Endothelial cell of umbilical vein (primary cell): ENCODE measurements around the gene EEFSEC. TPM values are rescaled to one million over a fixed set of nuclear protein-coding genes. Genes with fewer than 3 reads are reported as not detected.

Experiments used
- BruUV-seq: library from RNA; stranded (reverse); fragments of 400-500 nt; replicated peaks from 2 replicates; lab custom pipeline; 2021; lab: Mats Ljungman, UMichigan
- CTCF ChIA-PET: fragments of 300-600, 350-600 bp; sonication (Branson Sonifier 250); formaldehyde crosslinking; loops from one replicate; lab custom pipeline; 2021; ENCODE audit warnings: antibody characterized with exemption, inconsistent platforms; lab: Charles Lee
- POLR2A ChIA-PET: fragments of 300-600, 350-600 bp; sonication (Branson Sonifier 250); formaldehyde crosslinking; loops from one replicate; lab custom pipeline; 2021; ENCODE audit warnings: antibody characterized with exemption, inconsistent platforms; lab: Charles Lee
- DNase-seq: peaks from one replicate; pipeline ENCODE4 v3.0.0-alpha.2; 2011; ENCODE audit warnings: low read depth, low spot score
- FAIRE-seq: peaks from 2 replicates; lab custom pipeline; 2011; peaks lifted over from hg19 to GRCh38; lab: Jason Lieb, UNC
- H2AFZ ChIP-seq: 2 replicates; pipeline ENCODE4 v1.6.0; 2012; ENCODE audit warnings: low read depth, low read length, control low read depth, inconsistent platforms
- H3K27ac ChIP-seq: 2 replicates; pipeline ENCODE4 v1.5.1; 2011; ENCODE audit warnings: low read depth, mild to moderate bottlenecking, control low read depth, low read length, moderate library complexity; ENCODE audit not compliant: insufficient read depth
- H3K27me3 ChIP-seq, 2 experiments: 2 replicates each; pipeline versions ENCODE4 v1.6.0 to v1.6.1; 2011; ENCODE audit warnings: low read length in 2 of 2, mixed read lengths in 1 of 2; ENCODE audit not compliant: control insufficient read depth in 2 of 2, insufficient read depth in 2 of 2
- H3K36me3 ChIP-seq, 2 experiments: 2 replicates in 1 of 2; 3 replicates in 1 of 2; pipeline ENCODE4 v1.5.1; 2011; ENCODE audit warnings: low read length in 2 of 2, mild to moderate bottlenecking in 1 of 2, moderate library complexity in 1 of 2; ENCODE audit not compliant: control insufficient read depth in 2 of 2, insufficient read depth in 2 of 2; ENCODE audit errors: extremely low read depth in 1 of 2
- H3K4me1 ChIP-seq: 3 replicates; pipeline ENCODE4 v1.5.1; 2011; ENCODE audit warnings: mild to moderate bottlenecking, low read length; ENCODE audit not compliant: control insufficient read depth, insufficient read depth; ENCODE audit errors: extremely low read depth
- H3K4me2 ChIP-seq: 2 replicates; pipeline ENCODE4 v1.6.1; 2011; ENCODE audit warnings: low read length, control low read depth, mixed read lengths; ENCODE audit not compliant: insufficient read depth
- H3K4me3 ChIP-seq, 3 experiments: fragments of 200-600 bp in 1 of 3; sonication (generic), shearing (Covaris generic) in 1 of 3; replicated peaks in 1 of 3; 2 replicates each; pipeline ENCODE4 v1.5.1; 2011 to 2016; ENCODE audit warnings: control low read depth in 3 of 3, low read length in 3 of 3, mild to moderate bottlenecking in 2 of 3, inconsistent platforms in 1 of 3, low read depth in 1 of 3, moderate library complexity in 1 of 3; ENCODE audit not compliant: insufficient read depth in 1 of 3
- H3K79me2 ChIP-seq: 2 replicates; pipeline ENCODE4 v1.6.0; 2012; ENCODE audit warnings: low read length, inconsistent platforms; ENCODE audit not compliant: control insufficient read depth, insufficient read depth
- H3K9ac ChIP-seq: replicated peaks from 2 replicates; pipeline ENCODE3; 2011; ENCODE audit warnings: low read length, control low read depth; ENCODE audit not compliant: insufficient read depth; ENCODE audit errors: extremely low read depth
- H3K9me1 ChIP-seq: replicated peaks from 3 replicates; pipeline ENCODE4 v1.6.0; 2011; ENCODE audit warnings: mild to moderate bottlenecking, low read length; ENCODE audit not compliant: control insufficient read depth, insufficient read depth; ENCODE audit errors: extremely low read depth
- H3K9me3 ChIP-seq: replicated peaks from 2 replicates; pipeline ENCODE4 v1.5.1; 2012; ENCODE audit warnings: low read length, inconsistent platforms; ENCODE audit not compliant: control insufficient read depth, insufficient read depth
- H4K20me1 ChIP-seq: replicated peaks from 2 replicates; pipeline ENCODE3; 2011; ENCODE audit warnings: mild to moderate bottlenecking, low read length; ENCODE audit not compliant: control insufficient read depth, insufficient read depth; ENCODE audit errors: extremely low read depth
- EZH2 ChIP-seq: IDR thresholded peaks from 2 replicates; pipeline ENCODE4 v1.6.1; 2012; ENCODE audit warnings: borderline replicate concordance, low read depth, mild to moderate bottlenecking, moderate library complexity, low read length, inconsistent platforms; ENCODE audit not compliant: severe bottlenecking
- FOS ChIP-seq: IDR thresholded peaks from 2 replicates; pipeline ENCODE4 v1.6.1; 2011; ENCODE audit warnings: mild to moderate bottlenecking, low read length, moderate library complexity, borderline replicate concordance; ENCODE audit not compliant: insufficient read depth
- GATA2 ChIP-seq: IDR thresholded peaks from 2 replicates; pipeline ENCODE4 v1.7.0; 2011; ENCODE audit warnings: low read depth, mild to moderate bottlenecking, moderate library complexity, mixed read lengths, low read length; ENCODE audit not compliant: insufficient read length, insufficient read depth
- MYC ChIP-seq: IDR thresholded peaks from one replicate; pipeline ENCODE4 v1.6.1; 2011; ENCODE audit warnings: mild to moderate bottlenecking, low read depth, low read length
- POLR2A ChIP-seq: IDR thresholded peaks from 2 replicates; pipeline ENCODE4 v1.6.1; 2012; ENCODE audit warnings: low read depth, mild to moderate bottlenecking, control low read depth, low read length
- POLR2AphosphoS5 ChIP-seq: IDR thresholded peaks from 2 replicates; pipeline ENCODE4 v1.6.1; 2012; ENCODE audit warnings: low read depth, mild to moderate bottlenecking, control low read depth, low read length, moderate library complexity; ENCODE audit not compliant: insufficient read depth
- dilution Hi-C: fragments of 300-500 bp; cut with MboI; formaldehyde crosslinking; loops from one replicate; pipeline ENCODE4 v1.15.0; 2019; ENCODE audit warnings: low sequenced_read_pairs; ENCODE audit not compliant: extremely low pct_ligation_motif_present
- intact Hi-C: fragments of 100-400 bp; cut with micrococcal nuclease; formaldehyde crosslinking; loops from one replicate; pipeline ENCODE4 v1.10.0; 2022
- polyA plus RNA-seq, 4 experiments: library from polyadenylated mRNA; depleted of rRNA in 3 of 4; stranded (reverse) in 3 of 4; unstranded in 1 of 4; fragments of >200 nt; gene quantifications; 2 replicates each; pipeline versions ENCODE4 v1.2.1 to v1.2.3, GENCODE V29; 2011 to 2012; ENCODE audit warnings: missing spikeins in 1 of 4
- total RNA-seq: library from RNA; stranded (reverse); gene quantifications from 2 replicates; pipeline ENCODE4 v1.2.3, GENCODE V29; 2021
- TF ChIP-seq, protein P1 (sequence below): IDR thresholded peaks from 2 replicates; pipeline ENCODE4 v1.6.1; 2011; ENCODE audit not compliant: insufficient read depth, insufficient read length
- TF ChIP-seq, protein P2 (sequence below), 2 donors: IDR thresholded peaks; 1 replicate in 1 of 2; 2 replicates in 1 of 2; pipeline ENCODE4 v1.5.1; 2011; ENCODE audit warnings: low read length in 2 of 2, mild to moderate bottlenecking in 2 of 2, moderate library complexity in 2 of 2, control low read depth in 1 of 2, inconsistent platforms in 1 of 2, low read depth in 1 of 2; ENCODE audit not compliant: insufficient read depth in 1 of 2; ENCODE audit errors: extremely low read depth in 1 of 2

The EEFSEC gene
- total and polyA plus RNA-seq, 2 donors (not counting 3 experiments of a cell fraction or from before 2014, with no cell fraction given): 13.1 to 14.5 TPM

DNA sequence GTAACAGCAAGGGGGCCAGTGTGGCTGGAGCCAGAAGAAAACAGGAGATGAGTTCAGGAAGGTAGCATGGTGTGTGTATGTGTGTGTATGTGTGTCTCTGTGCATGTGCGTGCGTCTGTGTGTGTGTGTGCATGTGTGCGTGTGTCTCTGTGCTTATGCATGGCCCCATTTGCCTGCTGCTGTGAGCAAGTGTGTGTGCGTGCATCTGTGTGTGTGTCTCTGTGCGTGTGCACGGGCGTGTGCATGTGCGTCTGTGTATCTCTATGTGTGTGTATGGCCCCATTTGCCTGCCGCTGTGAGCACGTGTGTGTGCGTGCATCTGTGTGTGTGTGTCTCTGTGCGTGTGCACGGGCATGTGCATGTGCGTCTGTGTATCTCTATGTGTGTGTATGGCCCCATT, 7.1 kb upstream of the EEFSEC start:
- Histone ChIP-seq H3K9ac (no peak overlapping the region), H3K79me2 (no peaks in the 10 kb centered on the region), H3K27ac (no peak overlapping the region), H3K4me2 (no peak overlapping the region), H3K4me3 (no peak overlapping the region), H3K27me3 (peaks cover 2% of the 10 kb centered on the region in 2 experiments), H3K9me1 (no peaks in the 10 kb centered on the region), H2AFZ (no peak overlapping the region), H4K20me1 (no peaks in the 10 kb centered on the region), H3K9me3 (no peaks in the 10 kb centered on the region), H3K4me1 (no peaks in the 10 kb centered on the region), H3K36me3 (no peaks in the 10 kb centered on the region)
- intact Hi-C loops: no loop called here
- TF ChIP-seq EZH2 (no peak), FOS (no peak), POLR2AphosphoS5 (no peak), POLR2A (no peak), MYC (no peak), GATA2 (no peak)
- TF ChIP-seq, protein P1, sequence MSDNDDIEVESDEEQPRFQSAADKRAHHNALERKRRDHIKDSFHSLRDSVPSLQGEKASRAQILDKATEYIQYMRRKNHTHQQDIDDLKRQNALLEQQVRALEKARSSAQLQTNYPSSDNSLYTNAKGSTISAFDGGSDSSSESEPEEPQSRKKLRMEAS: no peak
- TF ChIP-seq, protein P2, sequence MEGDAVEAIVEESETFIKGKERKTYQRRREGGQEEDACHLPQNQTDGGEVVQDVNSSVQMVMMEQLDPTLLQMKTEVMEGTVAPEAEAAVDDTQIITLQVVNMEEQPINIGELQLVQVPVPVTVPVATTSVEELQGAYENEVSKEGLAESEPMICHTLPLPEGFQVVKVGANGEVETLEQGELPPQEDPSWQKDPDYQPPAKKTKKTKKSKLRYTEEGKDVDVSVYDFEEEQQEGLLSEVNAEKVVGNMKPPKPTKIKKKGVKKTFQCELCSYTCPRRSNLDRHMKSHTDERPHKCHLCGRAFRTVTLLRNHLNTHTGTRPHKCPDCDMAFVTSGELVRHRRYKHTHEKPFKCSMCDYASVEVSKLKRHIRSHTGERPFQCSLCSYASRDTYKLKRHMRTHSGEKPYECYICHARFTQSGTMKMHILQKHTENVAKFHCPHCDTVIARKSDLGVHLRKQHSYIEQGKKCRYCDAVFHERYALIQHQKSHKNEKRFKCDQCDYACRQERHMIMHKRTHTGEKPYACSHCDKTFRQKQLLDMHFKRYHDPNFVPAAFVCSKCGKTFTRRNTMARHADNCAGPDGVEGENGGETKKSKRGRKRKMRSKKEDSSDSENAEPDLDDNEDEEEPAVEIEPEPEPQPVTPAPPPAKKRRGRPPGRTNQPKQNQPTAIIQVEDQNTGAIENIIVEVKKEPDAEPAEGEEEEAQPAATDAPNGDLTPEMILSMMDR (IDR thresholded peaks at IDR 0.05; ENCODE audit: extremely low read depth in 1 of 2, insufficient read depth in 1 of 2, low read depth in 1 of 2, low read length in 2 of 2): no peak
- BruUV-seq: no TSS peak
- FAIRE-seq: no peak
- CTCF ChIA-PET: no interaction called here
- POLR2A ChIA-PET: no interaction called here
- dilution Hi-C loops: no loop called here
- no peak for DNase-seq
